ENCODE data around the gene PNPLA7. TPM values are rescaled to one million over a fixed set of nuclear protein-coding genes. Genes with fewer than 3 reads are reported as not detected.
"Not testable (repeated sequence)": the region's sequence is repeated elsewhere in the genome, so short reads cannot be mapped to it uniquely, and the experiment has no call there.

The PNPLA7 gene
- polyA plus RNA-seq, 10 donors: 1.1 to 4.1 (median 2.2) TPM

DNA sequence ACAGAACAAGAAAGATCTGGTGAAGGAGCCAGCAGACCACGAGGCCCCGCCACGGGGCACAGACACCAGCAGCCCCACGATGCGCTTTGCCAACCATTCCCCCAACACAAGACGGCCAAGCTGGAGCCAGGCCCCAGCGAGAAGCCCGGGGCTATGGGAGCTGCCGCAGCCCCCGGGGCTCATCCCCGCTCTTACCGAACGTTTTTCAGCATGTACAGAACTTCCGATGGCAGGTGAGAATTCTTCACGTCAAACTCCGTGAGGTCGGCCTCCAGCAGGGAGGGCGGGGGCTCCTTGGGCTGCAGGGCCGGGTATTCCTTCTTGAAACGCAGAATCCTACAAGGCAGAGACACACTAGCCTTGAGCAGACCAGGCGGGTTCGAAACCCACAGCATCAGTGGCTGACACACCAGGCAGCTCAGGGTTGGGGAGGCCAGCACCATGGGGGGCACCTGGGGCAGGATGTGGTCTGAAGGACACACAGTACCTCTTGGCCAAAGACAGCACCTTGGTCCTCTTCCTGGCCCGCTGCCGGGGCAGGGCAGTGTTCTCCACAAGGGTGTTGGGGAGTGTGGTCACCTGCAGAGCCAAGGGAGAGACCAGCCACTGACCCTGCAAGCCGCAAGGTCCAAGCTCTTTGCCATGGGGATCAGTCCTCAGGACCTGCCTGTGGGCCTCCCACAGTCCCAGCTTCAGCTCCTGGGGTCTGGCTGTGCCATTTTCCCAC lies 6.8 kb downstream of the PNPLA7 start:
- DNase-seq: no peak

GRCh38 chr9:137542486-137542885 lies 7.7 kb downstream of the PNPLA7 start:
- no peak for DNase-seq

- DNase-seq: no peak
Measured at GRCh38 chr9:137540536-137540935, 9.7 kb downstream of the PNPLA7 start.

DNA sequence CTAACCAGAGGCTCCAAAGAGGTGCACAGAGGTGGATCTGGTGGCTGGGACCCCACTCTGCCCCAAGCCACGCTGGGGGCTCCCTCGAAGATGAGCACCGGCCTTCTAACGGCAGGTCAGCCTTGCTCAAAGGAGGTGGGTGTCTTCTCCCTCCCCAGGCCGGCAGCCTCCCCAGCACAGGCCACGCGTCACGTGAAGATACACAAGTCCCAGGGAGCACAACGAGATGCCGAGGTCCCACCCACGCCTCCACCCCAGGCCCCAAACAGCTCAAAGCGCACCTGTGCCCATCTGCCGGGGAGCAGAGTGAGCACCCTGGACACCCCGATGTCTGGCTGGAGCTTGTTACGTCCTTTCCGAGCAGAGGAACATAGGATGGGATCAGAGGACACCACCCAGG lies 12.1 kb downstream of the PNPLA7 start:
- DNase-seq: no peak

GRCh38 chr9:137536594-137537131 lies 13.5 kb downstream of the PNPLA7 start:
- DNase-seq: not testable (repeated sequence)

- no peak for DNase-seq
Measured at GRCh38 chr9:137535120-137535428, 15.1 kb downstream of the PNPLA7 start.

DNA sequence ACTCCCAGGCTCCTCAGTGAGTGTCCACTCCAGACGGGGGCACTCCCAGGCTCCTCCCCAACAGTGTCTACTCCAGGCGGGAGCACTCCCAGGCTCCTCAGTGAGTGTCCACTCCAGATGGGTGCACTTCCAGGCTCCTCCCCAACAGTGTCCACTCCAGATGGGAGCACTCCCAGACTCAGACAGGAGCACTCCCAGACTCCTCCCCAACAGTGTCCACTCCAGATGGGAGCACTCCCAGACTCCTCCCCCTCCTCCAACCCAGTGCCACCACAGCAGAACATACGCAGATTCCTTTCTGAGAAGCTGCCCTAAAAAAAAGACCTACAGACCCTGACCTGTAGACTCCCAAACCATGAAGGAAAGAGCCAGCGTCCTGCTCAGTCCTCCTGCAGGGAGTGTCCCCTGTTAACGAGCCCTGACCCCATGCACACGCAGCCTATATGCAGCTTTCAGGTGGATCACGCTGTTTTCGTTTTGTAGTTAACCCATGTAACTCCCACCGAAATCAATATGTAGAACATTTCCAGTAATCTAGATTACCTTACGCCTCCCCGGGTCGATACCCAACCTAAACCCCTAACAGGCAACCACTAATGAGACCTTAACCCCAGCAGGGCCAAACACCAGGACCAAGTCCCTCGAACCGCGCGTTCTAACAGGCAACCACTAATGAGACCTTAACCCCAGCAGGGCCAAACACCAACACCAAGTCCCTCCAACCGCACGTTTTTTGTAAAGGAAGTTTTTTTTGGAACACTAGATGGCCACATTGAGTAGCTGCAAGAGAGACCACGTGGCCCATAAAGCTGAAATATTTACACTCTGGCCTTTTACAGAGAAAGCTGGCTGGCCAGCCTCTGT lies 15.7 kb downstream of the PNPLA7 start:
- DNase-seq: peak in 2 of 3 donors; percentile 44 to 73

DNA sequence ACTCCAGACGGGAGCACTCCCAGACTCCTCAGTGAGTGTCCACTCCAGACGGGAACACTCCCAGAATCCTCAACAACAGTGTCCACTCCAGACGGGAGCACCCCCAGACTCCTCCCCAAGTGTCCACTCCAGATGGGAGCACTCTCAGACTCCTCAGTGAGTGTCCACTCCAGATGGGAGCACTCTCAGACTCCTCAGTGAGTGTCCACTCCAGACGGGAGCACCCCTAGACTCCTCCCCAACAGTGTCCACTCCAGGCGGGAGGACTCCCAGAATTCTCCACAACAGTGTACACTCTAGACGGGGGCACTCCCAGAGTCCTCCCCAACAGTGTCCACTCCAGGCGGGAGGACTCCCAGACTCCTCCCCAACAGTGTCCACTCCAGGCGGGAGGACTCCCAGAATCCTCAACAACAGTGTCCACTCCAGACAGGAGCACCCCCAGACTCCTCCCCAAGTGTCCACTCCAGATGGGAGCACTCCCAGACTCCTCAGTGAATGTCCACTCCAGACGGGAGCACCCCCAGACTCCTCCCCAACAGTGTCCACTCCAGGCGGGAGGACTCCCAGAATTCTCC lies 17.2 kb downstream of the PNPLA7 start:
- not testable (repeated sequence) for DNase-seq

GRCh38 chr9:137531099-137531765 lies 19.0 kb downstream of the PNPLA7 start:
- peak in 1 of 3 donors; percentile 24 for DNase-seq

DNA sequence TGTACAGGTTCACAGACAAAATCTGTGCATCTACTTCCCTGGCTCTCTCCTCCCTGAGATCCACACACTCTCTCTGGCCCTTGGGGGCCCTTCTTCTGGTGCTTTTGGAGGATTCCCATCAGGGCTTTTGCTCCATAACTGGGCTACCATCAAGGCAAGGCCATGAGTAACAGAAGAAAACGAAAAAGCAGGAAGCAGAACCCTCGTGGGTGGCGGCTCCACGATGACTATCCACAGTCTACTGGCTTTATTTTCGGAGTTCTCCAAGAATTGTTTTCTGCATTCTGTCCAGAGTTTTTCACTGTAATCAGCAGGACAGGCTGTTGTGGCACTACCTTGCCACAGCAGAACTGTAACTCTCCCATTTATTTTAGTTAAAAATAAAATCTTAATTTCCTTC lies 19.9 kb downstream of the PNPLA7 start:
- no peak for DNase-seq

GRCh38 chr9:137524981-137525317 lies 25.3 kb downstream of the PNPLA7 start:
- no peak for DNase-seq

DNA sequence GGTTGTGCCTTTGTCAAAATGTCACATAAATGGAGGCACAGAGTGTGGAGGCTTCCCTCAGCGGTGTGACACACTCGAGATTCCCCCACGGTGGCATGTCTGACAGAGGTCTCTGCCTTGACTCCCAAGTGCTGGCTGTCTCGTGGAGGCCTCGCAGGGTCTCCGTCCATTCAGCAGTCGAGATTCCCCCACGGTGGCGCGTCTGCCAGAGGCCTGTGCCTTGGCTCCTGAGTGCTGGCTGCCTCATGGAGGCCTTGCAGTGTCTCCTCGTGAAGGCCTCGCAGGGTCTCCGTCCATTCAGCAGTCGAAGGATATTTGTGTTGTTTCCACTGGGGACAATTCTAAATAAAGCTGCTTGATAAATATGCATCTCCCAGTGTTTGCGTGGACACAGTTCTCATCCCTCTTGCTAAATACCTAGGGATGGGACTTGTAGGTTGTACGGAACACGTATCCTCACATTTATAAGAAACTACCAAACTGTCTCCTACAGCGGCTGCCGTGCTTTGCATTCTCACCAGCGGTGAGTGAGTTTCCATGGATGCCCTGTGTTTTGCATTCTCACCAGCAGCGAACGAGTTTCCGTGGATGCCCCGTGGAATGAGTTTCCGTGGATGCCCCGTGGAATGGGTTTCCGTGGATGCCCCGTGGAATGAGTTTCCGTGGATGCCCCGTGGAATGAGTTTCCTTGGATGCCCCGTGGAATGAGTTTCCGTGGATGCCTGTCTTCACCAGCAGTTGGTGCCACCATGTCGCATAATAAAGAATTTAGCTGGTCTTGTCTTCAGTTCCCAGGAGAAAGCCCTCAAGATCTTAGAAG lies 25.8 kb downstream of the PNPLA7 start:
- no peak for DNase-seq

DNA sequence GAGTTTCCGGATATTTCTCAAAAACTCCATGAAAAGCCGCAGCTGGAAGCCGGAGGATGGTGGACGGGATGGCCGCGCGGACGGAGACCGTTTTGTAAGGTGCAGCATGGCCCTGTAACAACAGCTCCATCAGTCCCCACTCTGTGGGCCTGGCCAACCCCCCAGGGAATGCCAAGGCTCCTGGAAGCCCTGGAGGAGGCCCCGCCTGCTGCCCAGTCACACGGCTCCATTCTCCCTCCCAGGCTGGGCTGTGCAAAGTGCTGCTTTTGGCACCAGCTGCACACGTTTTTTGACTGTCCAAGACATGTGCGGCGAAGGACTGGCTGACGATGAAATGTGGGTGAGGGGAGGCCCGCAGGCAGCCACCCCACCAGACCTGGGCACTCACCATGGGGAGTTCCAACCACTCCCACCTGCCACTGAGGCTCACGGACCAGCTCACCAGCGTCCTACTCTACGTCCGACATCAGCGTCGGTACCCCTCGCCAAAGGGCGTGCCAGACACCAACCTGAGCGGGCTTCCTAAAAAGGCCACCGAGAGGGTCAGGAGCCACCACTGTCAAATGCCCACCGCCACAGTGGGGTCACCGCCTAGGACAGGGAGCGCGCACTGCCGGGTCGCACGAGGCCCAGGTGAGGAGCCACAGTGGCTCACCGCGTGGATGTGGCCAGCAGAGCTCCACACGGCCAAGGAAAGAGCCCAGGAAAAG lies 27.3 kb downstream of the PNPLA7 start:
- DNase-seq: no peak

DNA sequence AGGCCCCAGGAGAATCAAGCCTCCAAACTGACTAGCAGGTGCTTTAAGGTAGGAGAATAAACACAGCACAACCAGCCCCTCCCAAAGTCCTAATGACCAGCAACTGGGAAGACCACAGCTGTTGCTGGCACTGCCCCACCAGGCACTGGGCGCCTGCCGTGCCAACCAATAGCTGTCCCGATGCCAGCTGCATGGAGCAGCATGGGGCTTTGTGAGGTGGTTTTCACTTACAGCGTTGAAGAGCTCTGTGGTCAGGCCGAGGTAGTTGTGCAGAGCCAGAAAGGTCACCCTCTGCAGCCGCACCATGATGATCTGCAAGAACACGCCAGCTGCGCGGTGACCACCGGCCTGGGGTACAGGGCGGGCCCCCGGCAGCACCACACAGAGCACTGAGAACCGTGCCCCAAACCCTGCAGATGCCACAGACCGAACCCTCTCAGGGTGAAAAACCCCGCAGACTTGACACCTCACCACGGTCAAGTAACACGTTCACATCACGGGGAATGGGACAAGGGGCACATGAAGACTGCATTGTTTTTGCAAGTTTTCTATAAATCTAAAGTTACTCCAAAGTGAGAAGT lies 28.7 kb downstream of the PNPLA7 start:
- peak; percentile 42 to 48 (median 47) for DNase-seq

GRCh38 chr9:137520614-137521404 lies 29.4 kb downstream of the PNPLA7 start:
- DNase-seq: no peak

- no peak for DNase-seq
Measured at GRCh38 chr9:137519553-137519952, 30.6 kb downstream of the PNPLA7 start.

GRCh38 chr9:137518661-137519459 lies 31.3 kb downstream of the PNPLA7 start:
- peak in 1 of 3 donors; percentile 19 for DNase-seq

DNA sequence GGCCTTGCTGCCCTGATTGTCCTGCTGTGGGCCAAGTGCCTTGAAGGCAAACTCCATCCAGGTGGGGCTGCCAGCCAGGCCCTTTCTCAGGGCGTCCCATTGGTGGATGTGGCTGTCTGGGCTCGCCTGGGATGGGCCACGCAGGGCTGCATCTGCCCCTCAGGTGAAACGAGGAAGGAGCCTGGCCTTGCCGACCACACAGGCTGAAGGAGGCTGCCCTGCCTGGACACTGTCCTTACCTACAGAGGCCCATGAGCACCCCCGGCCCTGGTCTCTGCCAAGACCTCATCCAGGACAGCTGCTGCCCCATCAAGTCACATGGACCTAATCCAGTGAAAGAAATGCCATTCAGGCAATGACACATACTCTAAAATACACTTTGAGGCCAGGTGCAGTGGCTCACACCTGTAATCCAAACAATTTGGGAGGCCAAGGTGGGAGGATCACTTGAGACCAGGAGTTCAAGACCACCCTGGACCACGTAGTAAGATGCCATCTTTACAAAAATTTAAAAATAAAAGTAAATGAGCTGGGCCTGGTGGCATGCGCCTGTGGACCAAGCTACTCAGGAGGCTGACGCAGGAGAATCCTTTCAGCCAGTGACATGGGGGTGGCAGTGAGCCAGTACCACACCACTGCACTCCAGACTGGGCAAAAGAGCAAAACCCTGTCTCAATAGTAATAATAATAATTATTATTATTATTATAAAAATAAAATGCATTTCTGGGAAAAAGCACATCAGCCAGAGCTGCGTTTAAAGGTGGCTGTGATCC lies 33.9 kb downstream of the PNPLA7 start:
- DNase-seq: no peak
